ENCODE results near the gene ZNF554.

DNA sequence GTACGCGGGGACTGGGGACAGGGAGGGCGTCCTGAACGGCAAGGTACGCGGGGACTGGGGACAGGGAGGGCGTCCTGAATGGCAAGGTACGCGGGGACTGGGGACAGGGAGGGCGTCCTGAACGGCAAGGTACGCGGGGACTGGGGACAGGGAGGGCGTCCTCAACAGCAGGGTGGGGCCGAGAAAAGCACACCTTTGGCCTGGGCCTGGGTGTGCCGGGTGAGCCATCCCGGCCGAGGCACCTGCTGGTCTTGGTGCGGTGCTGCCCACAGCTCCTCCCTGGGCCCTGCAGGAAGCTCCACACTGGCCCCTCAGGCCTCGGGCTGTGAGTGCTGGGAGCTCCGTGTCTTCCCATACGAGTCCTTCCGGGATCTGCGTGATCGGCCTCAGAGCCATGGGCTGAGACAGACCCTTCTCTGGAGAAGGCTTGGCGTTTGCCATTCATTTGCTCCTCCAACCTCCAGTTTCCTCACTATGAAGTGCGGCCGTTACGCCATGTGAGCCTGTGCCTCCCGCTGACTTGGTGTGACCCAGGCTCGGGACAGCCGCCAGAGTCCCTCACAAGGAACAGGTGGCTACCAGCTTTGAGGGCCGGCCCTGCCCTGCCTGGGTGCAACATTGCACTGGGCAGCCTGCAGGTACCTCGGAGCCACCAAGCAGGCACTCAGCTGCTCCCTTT lies 7.8 kb upstream of the ZNF554 start:
- TF ChIP-seq, protein P1, sequence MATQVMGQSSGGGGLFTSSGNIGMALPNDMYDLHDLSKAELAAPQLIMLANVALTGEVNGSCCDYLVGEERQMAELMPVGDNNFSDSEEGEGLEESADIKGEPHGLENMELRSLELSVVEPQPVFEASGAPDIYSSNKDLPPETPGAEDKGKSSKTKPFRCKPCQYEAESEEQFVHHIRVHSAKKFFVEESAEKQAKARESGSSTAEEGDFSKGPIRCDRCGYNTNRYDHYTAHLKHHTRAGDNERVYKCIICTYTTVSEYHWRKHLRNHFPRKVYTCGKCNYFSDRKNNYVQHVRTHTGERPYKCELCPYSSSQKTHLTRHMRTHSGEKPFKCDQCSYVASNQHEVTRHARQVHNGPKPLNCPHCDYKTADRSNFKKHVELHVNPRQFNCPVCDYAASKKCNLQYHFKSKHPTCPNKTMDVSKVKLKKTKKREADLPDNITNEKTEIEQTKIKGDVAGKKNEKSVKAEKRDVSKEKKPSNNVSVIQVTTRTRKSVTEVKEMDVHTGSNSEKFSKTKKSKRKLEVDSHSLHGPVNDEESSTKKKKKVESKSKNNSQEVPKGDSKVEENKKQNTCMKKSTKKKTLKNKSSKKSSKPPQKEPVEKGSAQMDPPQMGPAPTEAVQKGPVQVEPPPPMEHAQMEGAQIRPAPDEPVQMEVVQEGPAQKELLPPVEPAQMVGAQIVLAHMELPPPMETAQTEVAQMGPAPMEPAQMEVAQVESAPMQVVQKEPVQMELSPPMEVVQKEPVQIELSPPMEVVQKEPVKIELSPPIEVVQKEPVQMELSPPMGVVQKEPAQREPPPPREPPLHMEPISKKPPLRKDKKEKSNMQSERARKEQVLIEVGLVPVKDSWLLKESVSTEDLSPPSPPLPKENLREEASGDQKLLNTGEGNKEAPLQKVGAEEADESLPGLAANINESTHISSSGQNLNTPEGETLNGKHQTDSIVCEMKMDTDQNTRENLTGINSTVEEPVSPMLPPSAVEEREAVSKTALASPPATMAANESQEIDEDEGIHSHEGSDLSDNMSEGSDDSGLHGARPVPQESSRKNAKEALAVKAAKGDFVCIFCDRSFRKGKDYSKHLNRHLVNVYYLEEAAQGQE (IDR thresholded peaks at IDR 0.05; ENCODE audit: unreplicated experiment) = no peak
- TF ChIP-seq, protein P2, sequence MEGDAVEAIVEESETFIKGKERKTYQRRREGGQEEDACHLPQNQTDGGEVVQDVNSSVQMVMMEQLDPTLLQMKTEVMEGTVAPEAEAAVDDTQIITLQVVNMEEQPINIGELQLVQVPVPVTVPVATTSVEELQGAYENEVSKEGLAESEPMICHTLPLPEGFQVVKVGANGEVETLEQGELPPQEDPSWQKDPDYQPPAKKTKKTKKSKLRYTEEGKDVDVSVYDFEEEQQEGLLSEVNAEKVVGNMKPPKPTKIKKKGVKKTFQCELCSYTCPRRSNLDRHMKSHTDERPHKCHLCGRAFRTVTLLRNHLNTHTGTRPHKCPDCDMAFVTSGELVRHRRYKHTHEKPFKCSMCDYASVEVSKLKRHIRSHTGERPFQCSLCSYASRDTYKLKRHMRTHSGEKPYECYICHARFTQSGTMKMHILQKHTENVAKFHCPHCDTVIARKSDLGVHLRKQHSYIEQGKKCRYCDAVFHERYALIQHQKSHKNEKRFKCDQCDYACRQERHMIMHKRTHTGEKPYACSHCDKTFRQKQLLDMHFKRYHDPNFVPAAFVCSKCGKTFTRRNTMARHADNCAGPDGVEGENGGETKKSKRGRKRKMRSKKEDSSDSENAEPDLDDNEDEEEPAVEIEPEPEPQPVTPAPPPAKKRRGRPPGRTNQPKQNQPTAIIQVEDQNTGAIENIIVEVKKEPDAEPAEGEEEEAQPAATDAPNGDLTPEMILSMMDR (conservative IDR thresholded peaks at IDR 0.05; ENCODE audit: low read depth in 2 of 2) = no peak
- no peak for TF ChIP-seq ZNF114 (CRISPR knock-in tag; IDR thresholded peaks at IDR 0.05)
- no peak for TF ChIP-seq EZH2phosphoT487 (IDR thresholded peaks at IDR 0.05; ENCODE audit: unreplicated experiment)
- no peak for TF ChIP-seq EZH2 (IDR thresholded peaks at IDR 0.05; ENCODE audit: low read depth, unreplicated experiment)
- TF ChIP-seq POLR2AphosphoS5 (IDR thresholded peaks at IDR 0.05; ENCODE audit: low read depth) = no peak
- TF ChIP-seq, protein P3, sequence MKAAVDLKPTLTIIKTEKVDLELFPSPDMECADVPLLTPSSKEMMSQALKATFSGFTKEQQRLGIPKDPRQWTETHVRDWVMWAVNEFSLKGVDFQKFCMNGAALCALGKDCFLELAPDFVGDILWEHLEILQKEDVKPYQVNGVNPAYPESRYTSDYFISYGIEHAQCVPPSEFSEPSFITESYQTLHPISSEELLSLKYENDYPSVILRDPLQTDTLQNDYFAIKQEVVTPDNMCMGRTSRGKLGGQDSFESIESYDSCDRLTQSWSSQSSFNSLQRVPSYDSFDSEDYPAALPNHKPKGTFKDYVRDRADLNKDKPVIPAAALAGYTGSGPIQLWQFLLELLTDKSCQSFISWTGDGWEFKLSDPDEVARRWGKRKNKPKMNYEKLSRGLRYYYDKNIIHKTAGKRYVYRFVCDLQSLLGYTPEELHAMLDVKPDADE (IDR thresholded peaks at IDR 0.05) = no peak
- no peak for TF ChIP-seq ZNF331 (CRISPR knock-in tag; IDR thresholded peaks at IDR 0.05; ENCODE audit: low read depth)
- no peak for TF ChIP-seq STAT1 (IDR thresholded peaks at IDR 0.05; ENCODE audit: unreplicated experiment)
- no peak for TF ChIP-seq NANOG (IDR thresholded peaks at IDR 0.05; ENCODE audit: borderline replicate concordance)

All from GM23338 (cell line).